ENCODE results near the gene MMP25.
A peak's percentile ranks its signal among the peaks of the same experiment; 100 is the strongest.

Gene MMP25

GRCh38 chr16:3004319-3004718, 42.0 kb upstream of the MMP25 start:
- Histone ChIP-seq H3K36me3 (no peaks in the 10 kb centered on the region), H3K4me1 (peaks cover 0 to 5% (median 4%) of the 10 kb centered on the region in 4 donors), H3K4me3 (peak overlapping the region; percentile 19 to 35), H3K9me3 (no peaks in the 10 kb centered on the region), H3K27me3 (peaks cover 0 to 65% of the 10 kb centered on the region in 2 donors), H3K27ac (no peak overlapping the region)
- no peak for DNase-seq
- intact Hi-C loops (cut with DNase I; ENCODE audit: low total_unique reads), result no loop called here
- no peak for TF ChIP-seq CTCF (IDR thresholded peaks at IDR 0.05)

- Histone ChIP-seq H3K4me1 (peaks cover 0 to 5% (median 4%) of the 10 kb centered on the region in 4 donors), H3K4me3 (peak overlapping the region in 1 of 2 donors; percentile 5), H3K27me3 (peaks cover 0 to 68% of the 10 kb centered on the region in 2 donors), H3K27ac (no peak overlapping the region), H3K36me3 (no peaks in the 10 kb centered on the region), H3K9me3 (no peaks in the 10 kb centered on the region)
- intact Hi-C loops (cut with DNase I; ENCODE audit: low total_unique reads), result no loop called here
- no peak for DNase-seq
- TF ChIP-seq CTCF (IDR thresholded peaks at IDR 0.05), result no peak
Measured at GRCh38 chr16:3004781-3005284, 41.5 kb upstream of the MMP25 start.

GRCh38 chr16:3007059-3007956, 39.1 kb upstream of the MMP25 start:
- H3K27ac ChIP-seq, result no peak overlapping the region
- no peak overlapping the region for H3K4me3 ChIP-seq
- H3K4me1 ChIP-seq, result peaks cover 0 to 9% (median 4%) of the 10 kb centered on the region in 4 donors
- no peak for DNase-seq
- intact Hi-C loops (cut with DNase I; ENCODE audit: low total_unique reads), result no loop called here
- peaks cover 4 to 72% of the 10 kb centered on the region in 2 donors for H3K27me3 ChIP-seq
- no peaks in the 10 kb centered on the region for H3K9me3 ChIP-seq
- TF ChIP-seq CTCF (IDR thresholded peaks at IDR 0.05), result no peak
- H3K36me3 ChIP-seq, result no peaks in the 10 kb centered on the region

GRCh38 chr16:3007957-3008689, 38.2 kb upstream of the MMP25 start:
- Histone ChIP-seq H3K4me3 (no peak overlapping the region), H3K27me3 (peaks cover 6 to 78% of the 10 kb centered on the region in 2 donors), H3K9me3 (no peaks in the 10 kb centered on the region), H3K36me3 (no peaks in the 10 kb centered on the region), H3K27ac (no peak overlapping the region), H3K4me1 (peaks cover 0 to 9% (median 4%) of the 10 kb centered on the region in 4 donors)
- no peak for TF ChIP-seq CTCF (IDR thresholded peaks at IDR 0.05)
- intact Hi-C loops (cut with DNase I; ENCODE audit: low total_unique reads), result no loop called here
- DNase-seq, result no peak

GRCh38 chr16:3008690-3009037, 37.7 kb upstream of the MMP25 start:
- H3K36me3 ChIP-seq, result no peaks in the 10 kb centered on the region
- DNase-seq, result no peak
- H3K4me3 ChIP-seq, result no peak overlapping the region
- no peak overlapping the region for H3K27ac ChIP-seq
- H3K9me3 ChIP-seq, result no peaks in the 10 kb centered on the region
- H3K27me3 ChIP-seq, result peaks cover 6 to 84% of the 10 kb centered on the region in 2 donors
- H3K4me1 ChIP-seq, result peaks cover 0 to 9% (median 4%) of the 10 kb centered on the region in 4 donors
- TF ChIP-seq CTCF (IDR thresholded peaks at IDR 0.05), result no peak
- intact Hi-C loops (cut with DNase I; ENCODE audit: low total_unique reads), result no loop called here
